HepG2 (cell line): Measurements from ENCODE around the gene TP53TG5. TPM values are rescaled to one million over a fixed set of nuclear protein-coding genes. Genes with fewer than 3 reads are reported as not detected.

Source experiments
- CCAR2 ChIP-seq: fragments of 200-400 bp; formaldehyde crosslinking; optimal IDR thresholded peaks from 2 replicates; pipeline ENCODE3; 2018; ENCODE audit warnings: low read depth, mild to moderate bottlenecking, low read length, moderate library complexity
- FOXA1 ChIP-seq, 2 experiments: fragments of 450-650 bp in 1 of 2; sonication (generic) in 1 of 2; formaldehyde crosslinking in 1 of 2; IDR thresholded peaks; 2 replicates each; pipeline versions ENCODE4 v1.4.0 to v1.6.1; 2016 to 2020; ENCODE audit warnings: missing genetic modification reagents in 1 of 2
- FOXA3 ChIP-seq: IDR thresholded peaks from 2 replicates; pipeline ENCODE4 v1.6.1; 2016; ENCODE audit warnings: missing genetic modification reagents, missing compliant biosample characterization
- FOXC1 ChIP-seq: sonication (generic); formaldehyde crosslinking; IDR thresholded peaks from 2 replicates; pipeline ENCODE4 v1.8.0; 2022; ENCODE audit warnings: mild to moderate bottlenecking, missing genetic modification reagents, borderline replicate concordance
- FOXK1 ChIP-seq: sonication (generic); formaldehyde crosslinking; IDR thresholded peaks from 2 replicates; pipeline ENCODE4 v1.4.0; 2020; ENCODE audit warnings: low read depth, missing genetic modification reagents, borderline replicate concordance
- GATAD2A ChIP-seq: IDR thresholded peaks from 2 replicates; pipeline ENCODE4 v1.6.1; 2016
- NR2F6 ChIP-seq, 2 experiments: IDR thresholded peaks; 2 replicates each; pipeline ENCODE4 v1.6.1; 2016; ENCODE audit warnings: antibody characterized with exemption in 1 of 2, mild to moderate bottlenecking in 1 of 2
- NR3C1 ChIP-seq: sonication (generic); formaldehyde crosslinking; IDR thresholded peaks from 2 replicates; pipeline ENCODE4 v1.4.0; 2020; ENCODE audit warnings: missing genetic modification reagents
- PHF8 ChIP-seq: sonication (generic); formaldehyde crosslinking; IDR thresholded peaks from 2 replicates; pipeline ENCODE4 v1.5.0; 2020; ENCODE audit warnings: missing genetic modification reagents
- RXRB ChIP-seq: IDR thresholded peaks from 2 replicates; pipeline ENCODE4 v1.6.1; 2016; ENCODE audit warnings: borderline replicate concordance, missing genetic modification reagents, missing compliant biosample characterization
- SP5 ChIP-seq: IDR thresholded peaks from 2 replicates; pipeline ENCODE4 v1.6.1; 2016; ENCODE audit warnings: low read depth, borderline replicate concordance
- TAF1 ChIP-seq: sonication (generic); formaldehyde crosslinking; IDR thresholded peaks from 2 replicates; pipeline ENCODE4 v1.4.0; 2020; ENCODE audit warnings: missing genetic modification reagents
- ZFP1 ChIP-seq: IDR thresholded peaks from 2 replicates; pipeline ENCODE4 v1.6.1; 2016
- ZIK1 ChIP-seq: sonication (generic); formaldehyde crosslinking; IDR thresholded peaks from 2 replicates; pipeline ENCODE4 v1.5.0; 2020; ENCODE audit warnings: mild to moderate bottlenecking, low read depth, missing genetic modification reagents, borderline replicate concordance
- ZNF253 ChIP-seq: sonication (generic); formaldehyde crosslinking; IDR thresholded peaks from 2 replicates; pipeline ENCODE4 v1.8.0; 2022; ENCODE audit warnings: mild to moderate bottlenecking, missing genetic modification reagents, borderline replicate concordance
- ZNF383 ChIP-seq: sonication (generic); formaldehyde crosslinking; IDR thresholded peaks from 2 replicates; pipeline ENCODE4 v1.4.0; 2020; ENCODE audit warnings: missing genetic modification reagents, mild to moderate bottlenecking, borderline replicate concordance
- polyA plus RNA-seq, 8 experiments: library from polyadenylated mRNA; depleted of rRNA in 3 of 8; stranded (reverse) in 7 of 8; unstranded in 1 of 8; fragments of >200 nt; fragmentation: Illumina TruSeq in 4 of 8; extraction: Trizol in 4 of 8; gene quantifications; 2 replicates each; pipeline versions ENCODE4 v1.2.1 to v1.2.3, GENCODE V29; 2011 to 2016; ENCODE audit warnings: low read depth in 4 of 8, missing spikeins in 1 of 8, mixed read lengths in 1 of 8; ENCODE audit not compliant: insufficient read depth in 1 of 8
- total RNA-seq, 5 experiments: library from RNA; depleted of rRNA; stranded (reverse); fragments of >200 nt; fragmentation: Illumina TruSeq; extraction: Trizol; gene quantifications; 2 replicates each; pipeline ENCODE4 v1.2.3, GENCODE V29; 2016; ENCODE audit warnings: low read depth in 1 of 5
- TF ChIP-seq, protein P1 (sequence below): sonication (generic); formaldehyde crosslinking; IDR thresholded peaks from 2 replicates; pipeline ENCODE4 v1.4.0; 2020; ENCODE audit warnings: low read depth, mild to moderate bottlenecking, missing genetic modification reagents
- TF ChIP-seq, protein P2 (sequence below): sonication (generic); formaldehyde crosslinking; IDR thresholded peaks from 2 replicates; pipeline ENCODE4 v1.4.0; 2020; ENCODE audit warnings: missing genetic modification reagents
- TF ChIP-seq, protein P3 (sequence below): sonication (generic); formaldehyde crosslinking; conservative IDR thresholded peaks from 2 replicates; pipeline ENCODE4 v1.8.1; 2023; ENCODE audit warnings: missing genetic modification reagents

Gene TP53TG5
- total and polyA plus RNA-seq, 2 of the 13 experiments (the other 11 are each of a cell fraction or from before 2014, with no cell fraction given): 0.11 TPM; not detected in 1

DNA sequence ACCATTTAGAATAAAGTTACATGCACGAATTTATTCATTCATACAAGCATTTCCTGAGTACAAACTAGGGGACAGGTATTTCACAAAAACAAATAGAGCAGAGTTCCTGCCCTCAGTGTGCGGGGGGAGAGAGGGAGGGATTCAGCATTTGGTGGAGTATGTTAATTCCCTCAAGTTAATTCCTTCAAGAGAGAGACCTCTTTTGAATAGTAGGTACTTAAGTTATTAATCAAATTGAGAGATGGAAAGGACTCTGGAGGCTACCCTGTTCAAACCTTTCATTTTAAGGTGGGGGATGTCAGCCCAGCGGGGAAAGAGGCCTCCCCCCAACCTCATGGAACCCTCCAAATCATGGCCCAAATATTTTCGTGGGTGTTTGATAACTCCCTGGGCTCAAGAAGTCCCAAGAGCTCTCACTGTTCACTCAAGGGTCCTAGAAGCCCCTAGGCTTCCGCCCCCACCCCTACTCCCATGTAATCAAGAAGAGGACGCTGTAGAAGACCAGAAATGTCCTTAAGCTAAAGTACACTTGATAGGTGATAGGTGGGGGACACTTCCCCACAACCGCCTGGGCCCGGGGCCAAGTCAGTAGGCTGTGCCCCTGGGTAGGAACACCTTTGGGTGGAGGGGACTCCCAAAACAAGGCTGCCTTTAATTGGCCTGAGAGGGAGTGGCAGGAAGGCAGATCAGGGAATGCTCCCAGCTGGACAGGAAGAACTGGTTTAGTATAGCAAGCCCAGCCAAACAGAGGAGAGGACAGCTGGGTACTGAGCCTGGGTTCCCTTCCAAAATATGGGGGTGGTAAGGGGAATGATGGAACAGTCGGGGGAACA is 32.8 kb downstream of the TP53TG5 start (continued):
- TF ChIP-seq GATAD2A (CRISPR knock-in tag): peak; percentile 86
- peak; percentile 47; the same call in 1 of the 2 replicates for TF ChIP-seq NR2F6 (IDR thresholded peaks at IDR 0.05)
- TF ChIP-seq NR2F6 (CRISPR knock-in tag; IDR thresholded peaks at IDR 0.05): peak; percentile 60
- no peak for TF ChIP-seq CCAR2
- peak; percentile 51 for TF ChIP-seq SP5 (CRISPR knock-in tag)
- no peak for TF ChIP-seq FOXA1 (IDR thresholded peaks at IDR 0.05)
- TF ChIP-seq FOXA1 (CRISPR knock-in tag; IDR thresholded peaks at IDR 0.05): peak; percentile 67
- peak; percentile 41; the same call in 1 of the 2 replicates for TF ChIP-seq ZNF253 (CRISPR knock-in tag)
- no peak for TF ChIP-seq ZNF383 (CRISPR knock-in tag)
- TF ChIP-seq ZIK1 (CRISPR knock-in tag): no peak
- TF ChIP-seq PHF8 (CRISPR knock-in tag): 0 out of 2 replicates have a peak, but pooled peaks have one; percentile 17
- TF ChIP-seq FOXK1 (CRISPR knock-in tag): peak; percentile 32; the same call in 1 of the 2 replicates
- TF ChIP-seq RXRB (CRISPR knock-in tag): peak; percentile 66; the same call in 1 of the 2 replicates
- peak; percentile 78 for TF ChIP-seq FOXA3 (CRISPR knock-in tag)
- TF ChIP-seq, protein P1, sequence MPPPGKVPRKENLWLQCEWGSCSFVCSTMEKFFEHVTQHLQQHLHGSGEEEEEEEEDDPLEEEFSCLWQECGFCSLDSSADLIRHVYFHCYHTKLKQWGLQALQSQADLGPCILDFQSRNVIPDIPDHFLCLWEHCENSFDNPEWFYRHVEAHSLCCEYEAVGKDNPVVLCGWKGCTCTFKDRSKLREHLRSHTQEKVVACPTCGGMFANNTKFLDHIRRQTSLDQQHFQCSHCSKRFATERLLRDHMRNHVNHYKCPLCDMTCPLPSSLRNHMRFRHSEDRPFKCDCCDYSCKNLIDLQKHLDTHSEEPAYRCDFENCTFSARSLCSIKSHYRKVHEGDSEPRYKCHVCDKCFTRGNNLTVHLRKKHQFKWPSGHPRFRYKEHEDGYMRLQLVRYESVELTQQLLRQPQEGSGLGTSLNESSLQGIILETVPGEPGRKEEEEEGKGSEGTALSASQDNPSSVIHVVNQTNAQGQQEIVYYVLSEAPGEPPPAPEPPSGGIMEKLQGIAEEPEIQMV (CRISPR knock-in tag): 0 out of 2 replicates have a peak, but pooled peaks have one; percentile 74
- 0 out of 2 replicates have a peak, but pooled peaks have one; percentile 22 for TF ChIP-seq TAF1 (CRISPR knock-in tag)
- no peak for TF ChIP-seq NR3C1 (CRISPR knock-in tag)
- TF ChIP-seq FOXC1: peak; percentile 72; the same call in 1 of the 2 replicates
- TF ChIP-seq, protein P2, sequence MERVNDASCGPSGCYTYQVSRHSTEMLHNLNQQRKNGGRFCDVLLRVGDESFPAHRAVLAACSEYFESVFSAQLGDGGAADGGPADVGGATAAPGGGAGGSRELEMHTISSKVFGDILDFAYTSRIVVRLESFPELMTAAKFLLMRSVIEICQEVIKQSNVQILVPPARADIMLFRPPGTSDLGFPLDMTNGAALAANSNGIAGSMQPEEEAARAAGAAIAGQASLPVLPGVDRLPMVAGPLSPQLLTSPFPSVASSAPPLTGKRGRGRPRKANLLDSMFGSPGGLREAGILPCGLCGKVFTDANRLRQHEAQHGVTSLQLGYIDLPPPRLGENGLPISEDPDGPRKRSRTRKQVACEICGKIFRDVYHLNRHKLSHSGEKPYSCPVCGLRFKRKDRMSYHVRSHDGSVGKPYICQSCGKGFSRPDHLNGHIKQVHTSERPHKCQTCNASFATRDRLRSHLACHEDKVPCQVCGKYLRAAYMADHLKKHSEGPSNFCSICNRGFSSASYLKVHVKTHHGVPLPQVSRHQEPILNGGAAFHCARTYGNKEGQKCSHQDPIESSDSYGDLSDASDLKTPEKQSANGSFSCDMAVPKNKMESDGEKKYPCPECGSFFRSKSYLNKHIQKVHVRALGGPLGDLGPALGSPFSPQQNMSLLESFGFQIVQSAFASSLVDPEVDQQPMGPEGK (CRISPR knock-in tag): peak; percentile 66; the same call in 1 of the 2 replicates
- TF ChIP-seq, protein P3, sequence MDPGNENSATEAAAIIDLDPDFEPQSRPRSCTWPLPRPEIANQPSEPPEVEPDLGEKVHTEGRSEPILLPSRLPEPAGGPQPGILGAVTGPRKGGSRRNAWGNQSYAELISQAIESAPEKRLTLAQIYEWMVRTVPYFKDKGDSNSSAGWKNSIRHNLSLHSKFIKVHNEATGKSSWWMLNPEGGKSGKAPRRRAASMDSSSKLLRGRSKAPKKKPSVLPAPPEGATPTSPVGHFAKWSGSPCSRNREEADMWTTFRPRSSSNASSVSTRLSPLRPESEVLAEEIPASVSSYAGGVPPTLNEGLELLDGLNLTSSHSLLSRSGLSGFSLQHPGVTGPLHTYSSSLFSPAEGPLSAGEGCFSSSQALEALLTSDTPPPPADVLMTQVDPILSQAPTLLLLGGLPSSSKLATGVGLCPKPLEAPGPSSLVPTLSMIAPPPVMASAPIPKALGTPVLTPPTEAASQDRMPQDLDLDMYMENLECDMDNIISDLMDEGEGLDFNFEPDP (CRISPR knock-in tag): 0 out of 2 replicates have a peak, but pooled peaks have one; percentile 84
- TF ChIP-seq ZFP1 (CRISPR knock-in tag): 0 out of 2 replicates have a peak, but pooled peaks have one; percentile 52
